ENCODE measurements around the gene RHO.
"Not testable (repeated sequence)": the region's sequence is repeated elsewhere in the genome, so short reads cannot be mapped to it uniquely, and the experiment has no call there.

Gene RHO

GRCh38 chr3:129499604-129500333 is 28.7 kb upstream of the RHO start:
- DNase-seq (ENCODE audit: low spot score) = not testable (repeated sequence)

DNA sequence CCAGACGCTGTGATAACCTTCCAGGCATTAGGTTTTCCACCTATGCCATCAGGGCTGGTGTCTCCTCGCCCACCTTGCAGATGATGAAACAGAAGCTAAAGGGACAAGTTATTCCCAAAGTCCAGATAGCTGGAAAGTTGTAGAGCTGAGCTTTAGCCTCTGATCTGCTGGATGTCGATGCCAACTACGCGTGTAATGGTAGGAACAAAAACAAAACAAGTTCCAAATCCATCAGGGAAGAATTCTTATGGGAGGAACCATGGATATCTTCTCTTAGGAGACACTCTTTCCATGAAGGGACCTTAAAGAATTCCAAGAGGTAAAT is 28.1 kb upstream of the RHO start:
- DNase-seq (ENCODE audit: low spot score) = no peak

- DNase-seq (ENCODE audit: low spot score) = no peak
These were observed 26.8 kb upstream of the RHO start for GRCh38 chr3:129501630-129502029.

- DNase-seq (ENCODE audit: low spot score) = no peak
These were observed 25.6 kb upstream of the RHO start for GRCh38 chr3:129502641-129503408.

DNA sequence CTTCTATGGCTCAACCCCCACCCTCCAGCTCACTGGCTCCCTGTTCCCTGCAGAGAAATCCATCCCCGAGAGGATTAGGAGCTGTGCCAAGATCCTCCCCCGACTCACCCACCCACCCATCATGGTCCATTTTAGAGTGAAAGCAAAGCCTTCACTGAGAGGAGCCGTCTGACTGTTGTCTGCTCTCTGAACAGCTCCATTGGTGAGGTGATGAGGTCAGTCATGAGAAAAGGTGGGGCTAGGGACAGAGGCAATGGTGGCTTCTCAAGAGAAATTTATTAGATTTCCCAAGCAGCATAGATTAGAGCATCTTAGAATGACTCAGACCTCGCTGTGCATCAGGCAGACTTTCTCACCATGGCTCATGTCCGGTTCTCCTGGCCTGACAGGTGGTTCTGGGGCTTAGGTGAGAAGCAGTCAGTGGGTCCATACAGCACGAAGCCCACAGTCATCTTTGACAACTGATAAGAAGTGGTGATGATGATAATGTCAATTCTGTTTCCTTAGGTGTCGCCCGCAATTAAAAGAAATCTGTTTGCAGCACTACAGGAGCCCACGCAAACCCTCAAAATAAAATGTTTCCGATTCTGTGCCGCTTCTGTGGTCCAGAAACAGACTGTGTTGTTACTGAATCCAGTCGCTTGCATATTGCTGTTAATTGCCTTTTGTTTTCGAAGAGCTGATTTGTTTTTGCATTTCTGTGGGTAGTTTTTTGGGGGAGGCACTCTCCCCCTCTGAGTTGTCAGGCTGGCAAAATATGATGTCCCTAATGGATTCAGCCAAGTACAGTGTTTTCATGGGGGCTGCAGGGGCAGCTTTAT is 24.8 kb upstream of the RHO start:
- DNase-seq (ENCODE audit: low spot score) = no peak

- DNase-seq (ENCODE audit: low spot score) = no peak
These were observed 23.9 kb upstream of the RHO start for GRCh38 chr3:129504471-129505100.

DNA sequence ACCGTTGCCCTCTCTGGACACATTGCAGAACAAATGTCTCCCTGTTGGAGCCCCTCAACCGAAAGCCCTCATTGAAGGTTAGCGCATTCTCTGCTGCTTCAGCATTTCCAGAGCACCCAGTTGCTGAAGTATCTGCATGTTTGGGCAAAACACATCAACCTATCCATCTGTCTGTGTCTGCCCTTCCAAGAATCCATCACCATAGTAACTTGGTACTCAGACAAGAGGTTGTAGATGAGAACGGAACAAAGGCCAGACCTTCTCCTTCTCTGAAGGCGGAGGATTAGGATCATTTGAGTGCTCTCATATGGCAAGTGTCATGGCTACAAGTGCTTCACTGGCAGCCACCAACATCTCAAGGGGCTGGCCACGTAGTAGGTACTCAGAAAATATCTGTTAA is 23.1 kb upstream of the RHO start:
- no peak for DNase-seq (ENCODE audit: low spot score)

- no peak for DNase-seq (ENCODE audit: low spot score)
These were observed 22.2 kb upstream of the RHO start for GRCh38 chr3:129506231-129506742.

DNA sequence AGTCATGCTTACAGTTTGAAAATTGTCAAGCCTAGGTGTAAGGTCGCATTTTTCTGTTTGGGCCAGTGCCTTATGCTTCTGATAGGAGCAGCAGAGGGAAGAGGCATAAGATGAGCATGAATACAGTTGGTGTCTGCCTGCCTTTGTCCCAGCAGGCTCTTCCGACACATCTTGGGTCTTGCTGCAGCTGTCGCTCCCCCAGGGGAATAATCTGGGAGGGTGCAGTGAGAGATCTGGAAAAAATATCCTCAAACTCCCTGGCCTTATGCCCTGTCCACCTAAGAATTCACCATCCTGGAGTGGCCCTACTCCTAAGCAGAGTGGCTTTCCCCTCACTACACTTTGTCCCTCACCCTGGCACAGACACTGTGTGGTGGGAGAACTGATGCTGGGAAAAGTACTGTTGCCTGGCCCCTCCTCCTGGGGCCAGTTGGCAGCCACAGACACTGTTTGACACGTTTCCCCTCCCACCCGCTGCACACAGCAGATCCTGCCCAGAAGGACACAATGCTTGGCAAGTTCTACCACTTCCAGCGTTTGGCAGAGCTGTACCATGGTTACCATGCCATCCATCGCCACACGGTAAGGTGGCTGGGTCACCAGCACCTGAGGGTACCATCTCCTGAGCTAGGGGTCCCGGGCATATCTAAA is 21.1 kb upstream of the RHO start:
- DNase-seq (ENCODE audit: low spot score) = no peak

GRCh38 chr3:129512595-129512994 is 15.8 kb upstream of the RHO start:
- no peak for DNase-seq (ENCODE audit: low spot score)

DNA sequence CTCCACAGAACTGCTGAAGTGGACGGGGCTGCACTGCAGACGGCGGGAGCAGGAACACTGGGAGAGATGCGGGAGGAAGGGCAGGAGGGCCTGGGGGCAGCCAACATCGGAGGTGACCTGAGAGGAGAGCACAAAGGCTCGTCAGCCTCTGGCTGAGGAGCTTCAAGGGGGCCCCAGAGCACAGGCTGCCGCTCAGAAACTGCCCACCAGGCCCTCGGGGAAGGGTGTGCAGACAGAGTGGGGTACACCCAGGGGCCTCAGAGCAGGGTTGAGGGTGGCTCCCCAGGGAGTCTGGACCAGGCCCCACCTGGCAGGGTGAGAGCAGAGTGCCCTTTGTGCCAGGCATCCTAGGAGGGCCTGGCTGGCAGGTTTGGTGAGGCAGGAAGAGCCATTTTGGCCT is 14.7 kb upstream of the RHO start:
- no peak for DNase-seq (ENCODE audit: low spot score)

DNA sequence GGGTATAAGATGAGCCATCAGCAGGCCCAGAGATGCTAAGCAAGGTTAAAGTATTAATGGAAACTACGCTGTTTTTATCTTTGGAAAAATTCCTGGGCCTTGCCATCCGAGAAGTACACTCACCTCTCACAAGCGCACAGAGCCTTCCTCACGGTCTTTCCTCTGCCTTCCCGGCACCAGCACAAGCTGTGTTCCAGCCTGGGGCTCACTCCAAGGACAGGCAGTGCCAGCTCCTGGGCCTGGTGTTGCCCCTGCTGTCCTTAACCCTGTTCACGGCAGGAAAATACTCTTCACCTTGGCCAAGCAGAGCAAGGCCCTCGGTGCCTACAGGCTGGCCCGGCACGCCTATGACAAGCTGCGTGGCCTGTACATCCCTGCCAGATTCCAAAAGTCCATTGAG is 14.3 kb upstream of the RHO start:
- DNase-seq (ENCODE audit: low spot score) = no peak

GRCh38 chr3:129514563-129514962 is 13.9 kb upstream of the RHO start:
- DNase-seq (ENCODE audit: low spot score) = no peak

- DNase-seq (ENCODE audit: low spot score) = not testable (repeated sequence)
These were observed 13.2 kb upstream of the RHO start for GRCh38 chr3:129515108-129515820.

DNA sequence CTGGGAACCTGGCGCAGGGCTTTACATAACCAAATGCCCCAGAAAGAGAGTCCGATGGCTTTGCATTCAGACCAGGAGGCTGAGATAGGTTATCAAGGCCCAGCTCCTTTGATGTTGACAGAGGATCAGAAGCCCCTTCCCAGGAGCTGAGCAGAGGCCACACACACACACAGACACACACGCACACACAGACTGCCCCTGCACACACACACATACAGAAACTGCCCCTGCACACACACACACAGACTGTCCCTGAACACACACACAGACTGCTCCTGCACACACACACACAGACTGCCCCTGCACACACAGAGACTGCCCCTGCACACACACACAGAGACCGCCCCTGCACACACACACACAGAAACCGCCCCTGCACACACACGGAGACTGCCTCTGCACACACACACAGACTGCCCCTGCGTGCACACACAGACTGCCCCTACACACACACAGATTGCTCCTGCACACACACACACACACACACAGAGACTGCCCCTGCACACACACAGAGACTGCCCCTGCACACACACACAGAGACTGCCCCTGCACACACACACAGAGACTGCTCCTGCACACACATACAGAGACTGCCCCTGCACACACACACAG is 12.5 kb upstream of the RHO start:
- not testable (repeated sequence) for DNase-seq (ENCODE audit: low spot score)

DNA sequence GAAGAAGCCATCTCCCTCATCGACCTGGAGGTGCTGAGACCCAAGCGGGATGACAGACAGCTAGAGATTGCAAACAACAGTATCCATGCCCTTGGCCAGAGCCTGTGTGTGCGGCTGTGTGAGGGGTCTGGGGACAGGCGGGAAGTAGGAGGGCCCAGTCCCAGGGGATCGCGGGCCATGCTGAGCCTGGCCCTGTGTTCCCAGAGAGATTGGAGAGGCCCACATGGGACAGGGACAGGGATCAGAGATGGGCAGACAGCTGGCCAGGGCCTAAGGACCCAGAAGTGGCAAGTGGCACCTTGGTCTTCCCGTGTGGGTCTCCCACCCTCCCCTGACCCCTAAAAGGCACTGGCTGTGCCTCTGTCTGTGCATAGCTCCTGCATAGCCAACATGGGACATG is 10.9 kb upstream of the RHO start:
- no peak for DNase-seq (ENCODE audit: low spot score)

DNA sequence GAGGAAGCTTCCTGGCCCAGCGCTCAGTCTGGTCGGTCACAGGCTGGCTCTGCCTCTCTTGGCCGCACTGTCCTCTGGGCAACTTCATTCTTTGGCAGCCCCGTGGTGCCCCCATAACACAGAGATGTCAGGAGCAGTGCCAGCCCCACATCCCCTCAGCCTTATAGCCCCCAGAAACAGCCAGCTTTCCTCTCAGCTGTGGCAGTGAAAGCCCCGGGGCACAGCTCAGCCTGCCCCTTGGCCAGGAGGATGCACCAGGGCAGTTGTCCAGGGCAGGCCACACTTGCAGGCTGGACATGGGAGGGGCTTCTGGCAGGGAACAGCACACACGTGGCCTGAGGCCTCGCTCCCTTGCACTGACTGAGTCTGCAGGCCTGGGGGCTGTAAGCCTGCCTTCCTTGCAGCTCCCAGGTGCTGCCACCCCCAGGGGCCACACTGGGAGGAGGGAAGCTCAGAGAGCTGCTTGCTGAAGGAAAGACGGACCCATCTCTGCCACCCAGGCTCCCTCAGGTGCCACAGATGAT is 10.3 kb upstream of the RHO start:
- DNase-seq (ENCODE audit: low spot score) = no peak

DNA sequence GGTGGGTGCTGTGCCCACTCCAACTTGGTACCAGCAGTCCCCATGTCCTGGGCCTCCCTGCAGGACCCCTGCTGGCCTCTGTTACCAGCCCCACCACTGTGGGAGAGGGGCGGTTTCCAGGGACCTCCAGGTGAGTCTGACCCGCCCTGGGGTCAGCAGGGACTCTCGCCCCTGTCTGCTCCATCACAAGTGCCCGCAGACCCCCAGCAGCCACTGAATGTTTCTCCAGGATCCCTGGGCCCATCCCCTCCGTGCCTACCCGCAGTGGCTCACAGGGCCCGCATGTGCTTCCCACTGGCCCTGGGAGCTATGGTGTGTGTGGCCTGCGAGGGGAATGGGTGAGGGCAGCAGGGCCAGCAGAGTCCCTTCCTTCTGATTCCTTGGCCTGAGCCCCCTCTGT is 9.9 kb upstream of the RHO start:
- no peak for DNase-seq (ENCODE audit: low spot score)

DNA sequence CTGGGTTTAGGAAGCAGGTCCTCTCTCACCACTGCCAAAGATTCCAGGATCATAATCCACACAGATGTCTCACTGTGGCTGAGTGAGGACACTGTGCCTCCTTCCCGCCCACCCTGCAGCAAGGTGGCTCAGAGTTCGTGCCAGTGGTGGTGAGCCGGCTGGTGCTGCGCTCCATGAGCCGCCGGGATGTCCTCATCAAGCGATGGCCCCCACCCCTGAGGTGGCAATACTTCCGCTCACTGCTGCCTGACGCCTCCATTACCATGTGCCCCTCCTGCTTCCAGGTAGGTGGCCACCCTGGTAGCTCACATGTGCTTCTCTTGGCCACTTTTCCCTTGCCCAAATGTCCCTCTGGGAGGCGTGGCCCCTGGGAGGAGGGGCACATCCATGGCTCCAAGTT is 9.0 kb upstream of the RHO start:
- DNase-seq (ENCODE audit: low spot score) = no peak

Data from hematopoietic multipotent progenitor cell treated with erythropoietin and hydrocortisone succinate and interleukin-3 and kit ligand, for 17 days (in vitro differentiated cells).